Measurements from ENCODE around the gene PLAGL1.

DNA sequence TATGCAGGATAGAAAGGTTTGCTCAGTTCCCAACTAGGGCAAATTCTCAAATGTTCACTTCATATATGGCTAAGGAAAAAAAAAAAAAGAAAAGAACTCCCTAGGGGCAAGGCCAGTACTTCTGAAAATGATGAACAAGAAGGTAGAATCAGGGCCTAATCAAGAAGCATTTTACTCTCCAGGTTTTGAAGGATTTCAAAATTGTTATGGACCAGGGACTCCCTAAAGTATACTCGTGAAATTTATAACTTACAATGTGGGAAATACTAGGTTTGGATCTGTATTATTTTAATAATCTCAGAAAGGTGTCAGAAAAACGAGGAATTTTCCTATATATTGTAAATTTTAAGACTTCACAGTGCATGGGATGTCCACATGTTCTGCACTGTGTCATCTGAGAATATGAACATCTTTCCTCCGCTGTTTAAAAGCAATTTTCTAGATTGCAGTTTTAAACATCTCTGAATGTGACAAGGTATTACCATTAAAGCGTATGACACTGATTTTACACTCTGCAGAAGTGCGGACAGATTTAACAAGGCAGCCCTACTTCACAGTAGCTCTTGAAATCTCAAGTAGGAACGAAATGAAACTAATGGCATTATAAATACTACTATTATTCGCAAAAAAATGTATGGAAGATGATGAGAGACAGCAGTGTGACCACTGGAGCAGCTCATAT is 14.0 kb downstream of the PLAGL1 start:
- TF ChIP-seq, protein P1, sequence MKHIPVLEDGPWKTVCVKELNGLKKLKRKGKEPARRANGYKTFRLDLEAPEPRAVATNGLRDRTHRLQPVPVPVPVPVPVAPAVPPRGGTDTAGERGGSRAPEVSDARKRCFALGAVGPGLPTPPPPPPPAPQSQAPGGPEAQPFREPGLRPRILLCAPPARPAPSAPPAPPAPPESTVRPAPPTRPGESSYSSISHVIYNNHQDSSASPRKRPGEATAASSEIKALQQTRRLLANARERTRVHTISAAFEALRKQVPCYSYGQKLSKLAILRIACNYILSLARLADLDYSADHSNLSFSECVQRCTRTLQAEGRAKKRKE (CRISPR knock-in tag; IDR thresholded peaks at IDR 0.05; ENCODE audit: low read depth): no peak
- TF ChIP-seq KDM1A (IDR thresholded peaks at IDR 0.05; ENCODE audit: low read depth): no peak
- no peak for TF ChIP-seq RARB (CRISPR knock-in tag; IDR thresholded peaks at IDR 0.05)
- TF ChIP-seq CHD4 (IDR thresholded peaks at IDR 0.05; ENCODE audit: borderline replicate concordance): no peak
- no peak for TF ChIP-seq RCOR1 (IDR thresholded peaks at IDR 0.05; ENCODE audit: low read depth, low read length)
- TF ChIP-seq, protein P2, sequence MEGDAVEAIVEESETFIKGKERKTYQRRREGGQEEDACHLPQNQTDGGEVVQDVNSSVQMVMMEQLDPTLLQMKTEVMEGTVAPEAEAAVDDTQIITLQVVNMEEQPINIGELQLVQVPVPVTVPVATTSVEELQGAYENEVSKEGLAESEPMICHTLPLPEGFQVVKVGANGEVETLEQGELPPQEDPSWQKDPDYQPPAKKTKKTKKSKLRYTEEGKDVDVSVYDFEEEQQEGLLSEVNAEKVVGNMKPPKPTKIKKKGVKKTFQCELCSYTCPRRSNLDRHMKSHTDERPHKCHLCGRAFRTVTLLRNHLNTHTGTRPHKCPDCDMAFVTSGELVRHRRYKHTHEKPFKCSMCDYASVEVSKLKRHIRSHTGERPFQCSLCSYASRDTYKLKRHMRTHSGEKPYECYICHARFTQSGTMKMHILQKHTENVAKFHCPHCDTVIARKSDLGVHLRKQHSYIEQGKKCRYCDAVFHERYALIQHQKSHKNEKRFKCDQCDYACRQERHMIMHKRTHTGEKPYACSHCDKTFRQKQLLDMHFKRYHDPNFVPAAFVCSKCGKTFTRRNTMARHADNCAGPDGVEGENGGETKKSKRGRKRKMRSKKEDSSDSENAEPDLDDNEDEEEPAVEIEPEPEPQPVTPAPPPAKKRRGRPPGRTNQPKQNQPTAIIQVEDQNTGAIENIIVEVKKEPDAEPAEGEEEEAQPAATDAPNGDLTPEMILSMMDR (IDR thresholded peaks at IDR 0.05): no peak
- TF ChIP-seq, protein P3, sequence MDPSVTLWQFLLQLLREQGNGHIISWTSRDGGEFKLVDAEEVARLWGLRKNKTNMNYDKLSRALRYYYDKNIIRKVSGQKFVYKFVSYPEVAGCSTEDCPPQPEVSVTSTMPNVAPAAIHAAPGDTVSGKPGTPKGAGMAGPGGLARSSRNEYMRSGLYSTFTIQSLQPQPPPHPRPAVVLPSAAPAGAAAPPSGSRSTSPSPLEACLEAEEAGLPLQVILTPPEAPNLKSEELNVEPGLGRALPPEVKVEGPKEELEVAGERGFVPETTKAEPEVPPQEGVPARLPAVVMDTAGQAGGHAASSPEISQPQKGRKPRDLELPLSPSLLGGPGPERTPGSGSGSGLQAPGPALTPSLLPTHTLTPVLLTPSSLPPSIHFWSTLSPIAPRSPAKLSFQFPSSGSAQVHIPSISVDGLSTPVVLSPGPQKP (IDR thresholded peaks at IDR 0.05; ENCODE audit: low read depth, low read length): no peak
- no peak for TF ChIP-seq ZC3H11A (IDR thresholded peaks at IDR 0.05)
- TF ChIP-seq ZFP36 (IDR thresholded peaks at IDR 0.05; ENCODE audit: borderline replicate concordance, partially characterized antibody): no peak
- TF ChIP-seq PHF8 (IDR thresholded peaks at IDR 0.05; ENCODE audit: borderline replicate concordance, low read depth): no peak
- TF ChIP-seq POLR2A (IDR thresholded peaks at IDR 0.05; ENCODE audit: low read length): no peak
- no peak for TF ChIP-seq MAZ (IDR thresholded peaks at IDR 0.05; ENCODE audit: borderline replicate concordance, low read depth, low read length)
- no peak for TF ChIP-seq KDM5A (IDR thresholded peaks at IDR 0.05)

All from A549 (cell line).